GM12878 (cell line): ENCODE results near the gene ELL2.

Source experiments
- EGR1 ChIP-seq, 2 experiments: IDR thresholded peaks; 1 replicate in 1 of 2; 2 replicates in 1 of 2; pipeline ENCODE4 v1.6.1; 2011 to 2012; ENCODE audit warnings: low read depth in 2 of 2, low read length in 2 of 2, borderline replicate concordance in 1 of 2, mild to moderate bottlenecking in 1 of 2, moderate library complexity in 1 of 2
- NR2C2 ChIP-seq: IDR thresholded peaks from 2 replicates; pipeline ENCODE4 v1.6.1; 2011; ENCODE audit warnings: borderline replicate concordance, low read depth; ENCODE audit not compliant: control insufficient read depth, insufficient read length
- ZNF217 ChIP-seq: fragments of 450-650 bp; IDR thresholded peaks from 2 replicates; pipeline ENCODE4 v1.6.1; 2017; ENCODE audit warnings: antibody characterized with exemption, mild to moderate bottlenecking
- TF ChIP-seq, protein P1 (sequence below), 3 experiments: IDR thresholded peaks in 2 of 3; conservative IDR thresholded peaks in 1 of 3; 2 replicates each; pipeline ENCODE4 v1.5.1; 2011; ENCODE audit warnings: low read depth in 3 of 3, low read length in 3 of 3, mild to moderate bottlenecking in 3 of 3, control low read depth in 2 of 3, moderate library complexity in 2 of 3, inconsistent platforms in 1 of 3, mixed read lengths in 1 of 3; ENCODE audit not compliant: control insufficient read depth in 2 of 3, insufficient read depth in 1 of 3; ENCODE audit errors: extremely low read depth in 1 of 3
- TF ChIP-seq, protein P2 (sequence below): IDR thresholded peaks from 2 replicates; pipeline ENCODE4 v1.6.1; 2011; ENCODE audit warnings: low read depth, low read length, improper control_type of control experiment, borderline replicate concordance

DNA sequence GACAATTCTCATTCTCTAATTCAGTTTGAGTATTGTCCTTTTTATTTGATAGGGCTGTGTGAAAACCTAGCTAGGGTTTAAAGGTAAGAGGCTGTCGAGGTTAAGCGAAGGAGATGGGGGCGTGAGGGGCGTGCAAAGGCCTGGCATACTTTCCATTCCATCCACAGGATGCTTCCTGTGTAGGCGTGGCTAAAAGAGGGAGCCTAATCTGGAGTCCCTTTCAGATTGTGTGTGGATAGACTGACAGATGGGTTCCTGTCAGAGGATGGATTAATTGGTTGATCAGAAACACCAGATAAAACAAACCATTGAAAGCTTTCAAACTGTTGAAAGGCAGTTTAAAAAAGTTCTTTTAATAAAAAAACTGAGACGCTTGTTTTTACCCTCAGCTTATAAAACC, 1.1 kb upstream of the ELL2 start:
- no peak for TF ChIP-seq ZNF217
- TF ChIP-seq, protein P1, sequence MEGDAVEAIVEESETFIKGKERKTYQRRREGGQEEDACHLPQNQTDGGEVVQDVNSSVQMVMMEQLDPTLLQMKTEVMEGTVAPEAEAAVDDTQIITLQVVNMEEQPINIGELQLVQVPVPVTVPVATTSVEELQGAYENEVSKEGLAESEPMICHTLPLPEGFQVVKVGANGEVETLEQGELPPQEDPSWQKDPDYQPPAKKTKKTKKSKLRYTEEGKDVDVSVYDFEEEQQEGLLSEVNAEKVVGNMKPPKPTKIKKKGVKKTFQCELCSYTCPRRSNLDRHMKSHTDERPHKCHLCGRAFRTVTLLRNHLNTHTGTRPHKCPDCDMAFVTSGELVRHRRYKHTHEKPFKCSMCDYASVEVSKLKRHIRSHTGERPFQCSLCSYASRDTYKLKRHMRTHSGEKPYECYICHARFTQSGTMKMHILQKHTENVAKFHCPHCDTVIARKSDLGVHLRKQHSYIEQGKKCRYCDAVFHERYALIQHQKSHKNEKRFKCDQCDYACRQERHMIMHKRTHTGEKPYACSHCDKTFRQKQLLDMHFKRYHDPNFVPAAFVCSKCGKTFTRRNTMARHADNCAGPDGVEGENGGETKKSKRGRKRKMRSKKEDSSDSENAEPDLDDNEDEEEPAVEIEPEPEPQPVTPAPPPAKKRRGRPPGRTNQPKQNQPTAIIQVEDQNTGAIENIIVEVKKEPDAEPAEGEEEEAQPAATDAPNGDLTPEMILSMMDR (IDR thresholded peaks at IDR 0.05 in 2 of 3, conservative IDR thresholded peaks at IDR 0.05 in 1 of 3; ENCODE audit: control insufficient read depth in 2 of 3, extremely low read depth in 1 of 3, insufficient read depth in 1 of 3, low read depth in 3 of 3, low read length in 3 of 3), result no peak
- TF ChIP-seq, protein P2, sequence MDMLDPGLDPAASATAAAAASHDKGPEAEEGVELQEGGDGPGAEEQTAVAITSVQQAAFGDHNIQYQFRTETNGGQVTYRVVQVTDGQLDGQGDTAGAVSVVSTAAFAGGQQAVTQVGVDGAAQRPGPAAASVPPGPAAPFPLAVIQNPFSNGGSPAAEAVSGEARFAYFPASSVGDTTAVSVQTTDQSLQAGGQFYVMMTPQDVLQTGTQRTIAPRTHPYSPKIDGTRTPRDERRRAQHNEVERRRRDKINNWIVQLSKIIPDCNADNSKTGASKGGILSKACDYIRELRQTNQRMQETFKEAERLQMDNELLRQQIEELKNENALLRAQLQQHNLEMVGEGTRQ, result no peak
- no peak for TF ChIP-seq EGR1 (IDR thresholded peaks at IDR 0.05; ENCODE audit: borderline replicate concordance in 1 of 2, low read depth in 2 of 2, low read length in 2 of 2)
- no peak for TF ChIP-seq NR2C2
